ENCODE measurements around the gene OR52K1.
"Not testable (repeated sequence)": the region's sequence is repeated elsewhere in the genome, so short reads cannot be mapped to it uniquely, and the experiment has no call there.

The OR52K1 gene

DNA sequence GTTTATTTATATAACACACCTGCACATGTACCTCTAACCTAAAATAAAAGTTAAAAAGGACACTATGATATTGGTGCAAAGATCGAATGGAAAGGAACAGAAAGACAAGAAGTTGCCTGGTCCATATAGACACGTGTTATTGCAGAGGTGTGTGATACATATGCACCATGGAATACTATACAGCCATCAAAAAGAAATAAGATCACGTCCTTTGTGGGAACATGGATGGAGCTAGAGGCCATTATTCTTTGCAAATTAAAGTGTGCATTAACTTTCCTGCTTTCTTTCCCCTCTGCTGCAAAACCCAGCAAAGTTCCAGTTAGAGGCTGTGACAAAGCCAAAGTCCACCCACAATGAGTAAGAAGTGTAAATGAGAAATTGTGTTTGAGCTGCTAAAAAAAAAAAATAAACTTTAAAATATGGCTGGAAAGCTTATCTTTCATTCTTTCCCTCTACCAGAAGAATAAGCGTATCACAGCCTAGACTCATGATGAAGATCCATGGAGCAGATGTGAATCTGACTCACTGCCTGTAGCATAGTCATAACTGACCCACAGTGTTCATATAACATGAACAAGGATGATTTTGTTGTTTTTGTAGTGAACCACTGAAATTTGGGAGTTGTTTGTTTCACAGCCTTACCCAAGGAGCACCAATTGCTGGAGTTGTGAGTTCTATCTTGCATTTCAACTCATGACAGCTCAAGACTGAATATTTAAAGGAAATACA, 9.6 kb downstream of the OR52K1 start:
- DNase-seq (ENCODE audit: low read depth), result no peak

GRCh38 chr11:4493480-4493818, 11.0 kb downstream of the OR52K1 start:
- no peak for DNase-seq (ENCODE audit: low read depth)

GRCh38 chr11:4495487-4495886, 13.0 kb downstream of the OR52K1 start:
- DNase-seq (ENCODE audit: low read depth), result no peak

GRCh38 chr11:4495986-4496385, 13.5 kb downstream of the OR52K1 start:
- no peak for DNase-seq (ENCODE audit: low read depth)

GRCh38 chr11:4496557-4497248, 14.3 kb downstream of the OR52K1 start:
- DNase-seq (ENCODE audit: low read depth), result no peak

GRCh38 chr11:4508886-4509285, 26.4 kb downstream of the OR52K1 start:
- no peak for DNase-seq (ENCODE audit: low read depth)

DNA sequence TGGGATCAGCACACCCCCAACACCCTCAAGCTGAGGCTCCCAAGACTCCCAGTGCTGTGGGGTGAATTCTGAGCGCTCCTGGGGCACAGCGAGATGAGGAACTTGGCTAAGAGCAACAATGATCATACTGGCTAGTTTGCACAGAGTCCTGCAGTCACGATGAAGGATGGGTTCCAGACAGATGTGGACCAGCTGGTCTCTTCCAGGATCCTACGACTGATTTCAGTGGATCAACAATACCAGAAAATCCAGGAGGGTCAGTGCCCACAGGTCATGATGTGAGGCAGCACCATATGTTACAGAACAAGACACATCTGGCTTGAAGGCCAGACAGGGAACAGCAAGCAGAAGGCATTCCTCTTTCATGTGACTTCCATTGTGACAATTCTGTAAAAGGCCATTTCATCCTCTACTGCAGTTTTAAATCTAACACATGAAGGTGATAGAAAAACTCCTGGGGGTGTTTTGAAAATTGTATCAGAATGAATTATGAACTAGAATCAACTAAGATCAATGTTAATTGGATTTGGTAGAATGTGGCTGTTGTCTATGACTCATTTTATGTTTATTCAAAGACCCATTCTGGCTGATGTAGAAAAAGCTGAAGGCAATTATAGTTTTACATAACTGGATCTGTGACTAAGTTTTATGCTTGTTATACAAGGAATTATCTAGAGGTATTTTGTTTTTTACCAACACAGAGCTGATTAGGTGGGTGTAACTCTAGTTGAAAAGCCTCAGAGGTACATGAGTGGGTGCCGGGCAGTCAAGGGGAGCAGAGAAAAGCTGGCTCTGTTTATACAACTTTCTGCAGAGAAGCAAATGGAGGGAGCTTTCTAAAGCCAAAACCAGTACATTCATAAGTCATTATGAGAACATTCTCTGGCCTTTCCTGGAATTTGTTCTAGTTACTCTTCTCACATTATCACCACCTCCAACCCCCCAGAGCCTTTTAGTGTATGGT, 29.1 kb downstream of the OR52K1 start:
- no peak for DNase-seq (ENCODE audit: low read depth)

GRCh38 chr11:4514196-4514595, 31.8 kb downstream of the OR52K1 start:
- DNase-seq (ENCODE audit: low read depth), result no peak

DNA sequence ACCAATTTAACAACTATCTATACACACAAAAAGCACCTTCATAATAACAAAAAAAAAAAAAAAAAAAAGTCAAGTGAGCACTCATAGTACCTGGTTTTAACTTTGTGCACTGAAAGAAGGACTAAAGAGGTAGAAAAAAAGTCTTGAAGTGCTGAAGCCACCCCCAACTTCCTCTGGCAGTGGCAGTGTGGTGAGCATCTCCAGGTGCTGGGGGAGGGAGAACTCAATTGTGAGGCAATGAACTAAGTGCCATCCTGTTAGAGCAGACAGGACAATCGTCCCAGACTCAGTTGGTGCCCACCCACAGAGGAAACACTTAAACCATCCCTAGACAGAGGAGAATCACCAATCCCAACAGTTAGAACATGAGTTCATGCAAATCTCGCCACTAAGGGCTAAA, 39.9 kb downstream of the OR52K1 start:
- no peak for DNase-seq (ENCODE audit: low read depth)

DNA sequence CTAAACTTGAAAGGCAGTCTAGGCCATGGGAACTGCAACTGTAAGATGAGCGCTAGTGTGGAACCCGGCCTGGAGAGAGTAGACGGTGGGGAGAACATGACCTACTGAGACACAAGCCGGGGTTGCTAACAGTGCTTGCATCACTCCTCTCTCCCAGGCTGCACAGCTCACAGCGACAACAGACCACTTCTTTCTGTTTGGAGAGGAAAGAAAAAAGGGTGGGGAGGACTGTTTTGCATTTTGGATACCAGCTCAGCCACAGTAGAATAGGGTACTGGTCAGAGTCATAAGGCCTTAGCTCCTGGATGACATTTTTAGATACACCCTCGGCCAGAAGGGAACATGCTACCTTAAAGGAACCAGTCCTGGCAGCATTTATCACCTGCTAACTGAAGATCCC, 40.3 kb downstream of the OR52K1 start:
- DNase-seq (ENCODE audit: low read depth), result no peak

GRCh38 chr11:4523666-4524065, 41.2 kb downstream of the OR52K1 start:
- DNase-seq (ENCODE audit: low read depth), result no peak

GRCh38 chr11:4527926-4528325, 45.5 kb downstream of the OR52K1 start:
- no peak for DNase-seq (ENCODE audit: low read depth)

DNA sequence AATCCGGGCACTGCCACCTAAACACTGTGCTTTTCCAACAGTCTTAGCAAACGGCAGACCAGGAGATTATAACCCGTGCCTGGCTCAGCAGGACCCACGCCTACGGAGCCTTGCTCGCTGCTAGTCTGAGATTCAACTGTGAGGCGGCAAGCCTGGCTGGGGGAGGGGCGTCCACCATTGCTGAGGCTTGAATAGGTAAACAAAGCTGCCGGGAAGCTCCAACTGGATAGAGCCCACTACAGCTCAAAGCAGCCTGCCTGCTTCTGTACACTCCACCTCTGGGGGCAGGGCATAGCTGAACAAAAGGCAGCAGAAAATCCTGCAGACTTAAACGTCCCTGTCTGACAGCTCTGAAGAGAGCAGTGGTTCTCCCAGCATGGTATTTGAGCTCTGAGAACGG, 49.2 kb downstream of the OR52K1 start:
- not testable (repeated sequence) for DNase-seq (ENCODE audit: low read depth)

GRCh38 chr11:4539603-4540219, 57.3 kb downstream of the OR52K1 start:
- peak; percentile 10 for DNase-seq (ENCODE audit: low read depth)

GRCh38 chr11:4541071-4541470, 58.6 kb downstream of the OR52K1 start:
- DNase-seq (ENCODE audit: low read depth), result no peak
